KOPT-K1 (cell line): ENCODE data around the gene SRC.

ENCODE experiments used
- H3K27ac ChIP-seq: fragments of 200-600 bp; sonication (generic); 2 replicates; pipeline ENCODE4 v1.5.1; 2016; ENCODE audit warnings: antibody characterized with exemption, mild to moderate bottlenecking, low read depth, low read length; ENCODE audit not compliant: poor library complexity, severe bottlenecking
- H3K36me3 ChIP-seq: fragments of 200-600 bp; sonication (generic); 2 replicates; pipeline ENCODE4 v1.5.1; 2017; ENCODE audit warnings: antibody characterized with exemption, mild to moderate bottlenecking, low read length, moderate library complexity; ENCODE audit not compliant: insufficient read depth
- H3K9me3 ChIP-seq: fragments of 200-600 bp; sonication (generic); 2 replicates; pipeline ENCODE4 v1.5.1; 2017; ENCODE audit warnings: antibody characterized with exemption, low read length, mild to moderate bottlenecking; ENCODE audit not compliant: insufficient read depth, poor library complexity, severe bottlenecking

The SRC gene

GRCh38 chr20:37384683-37385174, 38.8 kb downstream of the SRC start:
- Histone ChIP-seq H3K36me3 (no peaks in the 10 kb centered on the region), H3K9me3 (no peaks in the 10 kb centered on the region), H3K27ac (no peak overlapping the region)

GRCh38 chr20:37385176-37385575, 39.2 kb downstream of the SRC start:
- H3K27ac ChIP-seq: no peak overlapping the region
- no peaks in the 10 kb centered on the region for H3K9me3 ChIP-seq
- no peaks in the 10 kb centered on the region for H3K36me3 ChIP-seq

- H3K27ac ChIP-seq: no peak overlapping the region
- no peaks in the 10 kb centered on the region for H3K36me3 ChIP-seq
- H3K9me3 ChIP-seq: no peaks in the 10 kb centered on the region
Measured at GRCh38 chr20:37385659-37386504, 39.9 kb downstream of the SRC start.

- Histone ChIP-seq H3K36me3 (no peaks in the 10 kb centered on the region), H3K27ac (no peak overlapping the region), H3K9me3 (no peaks in the 10 kb centered on the region)
Measured at GRCh38 chr20:37386505-37387251, 40.7 kb downstream of the SRC start.

- Histone ChIP-seq H3K27ac (no peak overlapping the region), H3K36me3 (no peaks in the 10 kb centered on the region), H3K9me3 (no peaks in the 10 kb centered on the region)
Measured at GRCh38 chr20:37387519-37388269, 41.8 kb downstream of the SRC start.

GRCh38 chr20:37388831-37389230, 42.9 kb downstream of the SRC start:
- H3K27ac ChIP-seq: no peak overlapping the region
- no peaks in the 10 kb centered on the region for H3K36me3 ChIP-seq
- H3K9me3 ChIP-seq: no peaks in the 10 kb centered on the region

- Histone ChIP-seq H3K27ac (no peak overlapping the region), H3K36me3 (no peaks in the 10 kb centered on the region), H3K9me3 (no peaks in the 10 kb centered on the region)
Measured at GRCh38 chr20:37389241-37389747, 43.4 kb downstream of the SRC start.

GRCh38 chr20:37389844-37390275, 43.9 kb downstream of the SRC start:
- Histone ChIP-seq H3K36me3 (no peaks in the 10 kb centered on the region), H3K27ac (no peak overlapping the region), H3K9me3 (no peaks in the 10 kb centered on the region)

GRCh38 chr20:37390503-37390890, 44.6 kb downstream of the SRC start:
- H3K36me3 ChIP-seq: no peaks in the 10 kb centered on the region
- no peak overlapping the region for H3K27ac ChIP-seq

GRCh38 chr20:37390891-37391525, 45.1 kb downstream of the SRC start:
- no peak overlapping the region for H3K27ac ChIP-seq
- no peaks in the 10 kb centered on the region for H3K9me3 ChIP-seq
- no peaks in the 10 kb centered on the region for H3K36me3 ChIP-seq

More at GRCh38 chr20:37390503-37390890, 44.6 kb downstream of the SRC start:
- H3K9me3 ChIP-seq: no peaks in the 10 kb centered on the region

GRCh38 chr20:37392441-37393195, 46.7 kb downstream of the SRC start:
- Histone ChIP-seq H3K27ac (no peak overlapping the region), H3K9me3 (no peaks in the 10 kb centered on the region), H3K36me3 (no peaks in the 10 kb centered on the region)

- Histone ChIP-seq H3K9me3 (no peaks in the 10 kb centered on the region), H3K36me3 (no peaks in the 10 kb centered on the region), H3K27ac (no peak overlapping the region)
Measured at GRCh38 chr20:37393196-37393862, 47.4 kb downstream of the SRC start.

- Histone ChIP-seq H3K36me3 (no peaks in the 10 kb centered on the region), H3K27ac (no peak overlapping the region), H3K9me3 (no peaks in the 10 kb centered on the region)
Measured at GRCh38 chr20:37393863-37394542, 48.1 kb downstream of the SRC start.
